ENCODE results near the gene UBAC2. TPM values are rescaled to one million over a fixed set of nuclear protein-coding genes. Genes with fewer than 3 reads are reported as not detected.
A peak's percentile ranks its signal among the peaks of the same experiment; 100 is the strongest.

UBAC2 gene
- total RNA-seq, 3 donors from 2014 or later = 57.4 to 74.2 (median 67.5) TPM

DNA sequence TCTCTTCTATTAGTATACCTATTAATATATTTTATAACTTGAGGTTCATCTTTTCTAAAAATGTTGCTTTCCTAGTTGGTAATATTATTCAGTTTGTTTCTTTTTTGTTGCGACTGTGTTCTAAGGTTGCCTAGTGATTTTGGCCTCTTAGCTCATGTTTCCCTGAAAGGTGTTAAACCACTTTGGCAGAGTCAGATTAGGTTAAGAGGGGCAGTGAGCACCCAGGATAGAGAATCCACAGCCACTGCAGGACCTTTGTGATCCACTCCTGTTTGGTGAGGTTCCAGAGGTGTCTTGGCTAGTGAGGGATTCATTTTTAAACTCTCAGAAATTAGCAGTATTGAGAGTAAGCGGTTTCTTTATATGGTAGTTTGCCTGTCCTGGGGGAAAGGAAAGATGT lies 72.5 kb downstream of the UBAC2 start:
- no peak for ATAC-seq
- no peak for DNase-seq
- Histone ChIP-seq H3K36me3 (ENCODE audit: low read depth) (no peaks in the 10 kb centered on the region), H3K9me3 (no peaks in the 10 kb centered on the region), H3K4me1 (ENCODE audit: low read depth) (no peaks in the 10 kb centered on the region), H3K4me3 (no peak overlapping the region)
- TF ChIP-seq, protein P1, sequence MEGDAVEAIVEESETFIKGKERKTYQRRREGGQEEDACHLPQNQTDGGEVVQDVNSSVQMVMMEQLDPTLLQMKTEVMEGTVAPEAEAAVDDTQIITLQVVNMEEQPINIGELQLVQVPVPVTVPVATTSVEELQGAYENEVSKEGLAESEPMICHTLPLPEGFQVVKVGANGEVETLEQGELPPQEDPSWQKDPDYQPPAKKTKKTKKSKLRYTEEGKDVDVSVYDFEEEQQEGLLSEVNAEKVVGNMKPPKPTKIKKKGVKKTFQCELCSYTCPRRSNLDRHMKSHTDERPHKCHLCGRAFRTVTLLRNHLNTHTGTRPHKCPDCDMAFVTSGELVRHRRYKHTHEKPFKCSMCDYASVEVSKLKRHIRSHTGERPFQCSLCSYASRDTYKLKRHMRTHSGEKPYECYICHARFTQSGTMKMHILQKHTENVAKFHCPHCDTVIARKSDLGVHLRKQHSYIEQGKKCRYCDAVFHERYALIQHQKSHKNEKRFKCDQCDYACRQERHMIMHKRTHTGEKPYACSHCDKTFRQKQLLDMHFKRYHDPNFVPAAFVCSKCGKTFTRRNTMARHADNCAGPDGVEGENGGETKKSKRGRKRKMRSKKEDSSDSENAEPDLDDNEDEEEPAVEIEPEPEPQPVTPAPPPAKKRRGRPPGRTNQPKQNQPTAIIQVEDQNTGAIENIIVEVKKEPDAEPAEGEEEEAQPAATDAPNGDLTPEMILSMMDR (IDR thresholded peaks at IDR 0.05) = no peak
- intact Hi-C loops (cut with DNase I, micrococcal nuclease) = loop anchor here (5.0 to 10.0 kb wide), 2 partner anchors 162 to 164 kb away; no protein-coding TSS in a partner anchor

DNA sequence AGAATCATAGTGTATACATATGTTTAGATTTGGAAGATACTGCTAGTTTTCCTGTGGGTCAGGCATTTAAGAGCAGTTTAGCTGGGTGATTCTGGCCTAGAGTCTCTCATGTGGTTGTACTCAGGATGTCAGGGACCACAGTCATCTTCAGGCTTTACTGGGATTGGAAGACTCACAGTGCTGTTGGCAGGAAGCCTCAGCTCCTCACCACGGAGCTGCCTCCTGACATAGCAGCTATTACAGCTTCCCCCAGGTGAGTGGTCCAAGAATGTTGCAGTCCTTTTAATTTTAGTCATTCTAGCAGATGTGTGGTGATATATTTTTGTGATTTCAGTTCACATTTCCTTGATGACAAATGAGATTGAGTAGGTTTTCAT lies 74.4 kb downstream of the UBAC2 start:
- intact Hi-C loops (cut with DNase I, micrococcal nuclease) = loop anchor here in 1 of 2 donors (10.0 kb wide), 1 partner anchor 160 kb away; no protein-coding TSS in a partner anchor
- Histone ChIP-seq H3K36me3 (ENCODE audit: low read depth) (no peaks in the 10 kb centered on the region), H3K4me1 (ENCODE audit: low read depth) (peaks cover 9% of the 10 kb centered on the region), H3K4me3 (no peak overlapping the region), H3K9me3 (no peaks in the 10 kb centered on the region)
- DNase-seq = peak in 1 of 3 donors; percentile 57
- ATAC-seq = peak; percentile 39
- TF ChIP-seq, protein P1 (IDR thresholded peaks at IDR 0.05) = no peak

DNA sequence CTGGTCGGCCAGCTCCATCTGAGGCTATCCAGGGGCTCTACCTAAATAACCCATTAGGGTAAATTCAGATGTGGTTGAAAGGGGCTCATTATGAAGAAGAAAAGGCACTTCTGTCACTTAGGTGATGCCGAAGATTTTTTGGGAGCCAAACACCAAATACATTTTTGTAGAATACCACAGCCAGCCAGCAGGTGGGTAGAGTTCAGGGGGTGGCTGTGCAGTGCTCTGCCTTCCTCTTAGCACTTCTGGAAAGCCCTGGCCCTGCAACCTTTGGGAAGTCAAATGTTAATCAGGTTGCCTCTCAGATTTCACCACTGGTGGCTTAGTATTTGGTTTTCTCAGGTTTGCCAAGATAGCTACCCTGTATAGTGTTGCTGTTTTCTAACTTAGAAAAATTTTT lies 76.1 kb downstream of the UBAC2 start:
- no peak for ATAC-seq
- peaks cover 15% of the 10 kb centered on the region for H3K4me1 ChIP-seq (ENCODE audit: low read depth)
- TF ChIP-seq, protein P1 (IDR thresholded peaks at IDR 0.05) = no peak
- H3K36me3 ChIP-seq (ENCODE audit: low read depth) = no peaks in the 10 kb centered on the region
- DNase-seq = no peak
- H3K9me3 ChIP-seq = no peaks in the 10 kb centered on the region
- intact Hi-C loops (cut with DNase I, micrococcal nuclease) = loop anchor here in 1 of 2 donors (10.0 kb wide), 1 partner anchor 158 kb away; no protein-coding TSS in a partner anchor
- no peak overlapping the region for H3K4me3 ChIP-seq

DNA sequence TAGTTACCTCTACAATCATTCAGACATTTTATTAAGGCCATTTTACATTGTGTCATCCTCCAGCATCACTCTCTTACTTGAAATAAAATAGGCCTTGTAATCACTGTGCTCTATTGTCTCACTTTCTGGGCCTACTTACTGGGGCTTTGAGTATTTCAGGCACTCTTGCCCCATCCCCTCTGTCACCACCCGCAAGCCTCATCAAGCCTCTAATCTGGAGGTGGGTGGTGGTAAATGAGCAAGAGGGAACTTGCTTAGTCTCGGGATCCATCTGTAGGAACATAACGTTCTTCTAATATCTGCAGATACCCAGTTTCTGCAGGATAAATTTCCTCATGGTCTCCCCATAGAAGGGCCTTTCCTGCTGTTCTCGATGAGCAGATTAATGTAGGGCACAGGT lies 77.0 kb downstream of the UBAC2 start:
- no peak for ATAC-seq
- TF ChIP-seq, protein P1 (IDR thresholded peaks at IDR 0.05) = no peak
- Histone ChIP-seq H3K9me3 (no peaks in the 10 kb centered on the region), H3K36me3 (ENCODE audit: low read depth) (no peaks in the 10 kb centered on the region), H3K4me1 (ENCODE audit: low read depth) (peaks cover 15% of the 10 kb centered on the region), H3K4me3 (no peak overlapping the region)
- DNase-seq = no peak
- intact Hi-C loops (cut with DNase I, micrococcal nuclease) = loop anchor here in 1 of 2 donors (10.0 kb wide), 1 partner anchor 157 kb away; no protein-coding TSS in a partner anchor

DNA sequence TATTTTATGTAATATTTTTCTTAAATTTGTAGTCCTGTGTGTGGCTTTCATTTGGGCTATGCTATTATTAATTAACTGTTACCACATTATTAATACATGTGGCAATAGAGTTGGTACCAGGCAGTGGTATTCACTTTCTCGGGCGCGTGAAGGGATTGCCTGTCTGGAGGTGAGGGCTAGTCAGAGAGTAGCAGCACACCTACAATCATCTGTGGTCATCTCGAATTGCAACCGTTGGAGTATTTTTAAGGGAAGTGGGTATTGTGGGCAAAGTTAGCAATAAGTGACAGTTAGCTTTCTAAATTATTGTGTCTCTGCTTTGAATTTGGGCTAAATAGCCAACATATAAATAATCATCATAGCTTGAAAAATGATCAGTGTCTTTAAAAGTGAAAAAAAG lies 77.5 kb downstream of the UBAC2 start:
- Histone ChIP-seq H3K9me3 (no peaks in the 10 kb centered on the region), H3K4me3 (no peak overlapping the region), H3K4me1 (ENCODE audit: low read depth) (peaks cover 15% of the 10 kb centered on the region), H3K36me3 (ENCODE audit: low read depth) (no peaks in the 10 kb centered on the region)
- intact Hi-C loops (cut with DNase I, micrococcal nuclease) = loop anchor here in 1 of 2 donors (10.0 kb wide), 1 partner anchor 157 kb away; no protein-coding TSS in a partner anchor
- DNase-seq (no peak), ATAC-seq (no peak)
- TF ChIP-seq, protein P1 (IDR thresholded peaks at IDR 0.05) = no peak
